Lower leg skin (tissue), 4 donors: ENCODE data around the gene RING1. TPM values are rescaled to one million over a fixed set of nuclear protein-coding genes. Genes with fewer than 3 reads are reported as not detected.

ENCODE experiments used
- DNase-seq, 2 donors: peaks; one replicate each; pipeline ENCODE4 v3.0.0-alpha.2; 2019; ENCODE audit warnings: low spot score in 2 of 2
- H3K4me3 ChIP-seq: fragments of 200-600 bp; sonication (generic); 2 replicates; pipeline ENCODE4 v1.5.1; 2017; ENCODE audit warnings: mild to moderate bottlenecking, low read depth; ENCODE audit not compliant: poor library complexity, severe bottlenecking
- CTCF ChIP-seq, 3 donors: fragments of 450-650 bp; IDR thresholded peaks; one replicate each; pipeline ENCODE4 v1.5.1; 2016; ENCODE audit warnings: antibody characterized with exemption in 3 of 3, mild to moderate bottlenecking in 3 of 3, moderate library complexity in 2 of 3
- POLR2A ChIP-seq, 2 donors: fragments of 450-650 bp; IDR thresholded peaks; one replicate each; pipeline ENCODE4 v1.6.1; 2016 to 2017; ENCODE audit warnings: antibody characterized with exemption in 2 of 2, mild to moderate bottlenecking in 1 of 2, moderate library complexity in 1 of 2
- WGBS, 2 donors: methylation state at CpG; one replicate each; pipeline ENCODE4 v1.1.5; 2018; 5-methylcytosine and 5-hydroxymethylcytosine counted together
- intact Hi-C: fragments of 100-400 bp; cut with DNase I; formaldehyde crosslinking; loops from one replicate; pipeline ENCODE4 v1.15.0; 2023; ENCODE audit warnings: low total_unique reads
- total RNA-seq, 4 donors: library from RNA; depleted of rRNA; stranded (reverse); fragments of >200 nt; gene quantifications; one replicate each; pipeline ENCODE4 v1.1.0, GENCODE V29; 2016

The RING1 gene
- total RNA-seq, 4 donors from 2014 or later: 10.0 to 22.1 (median 13.7) TPM

GRCh38 chr6:33211666-33212422 is 3.5 kb downstream of the RING1 start:
- peak in 1 of 2 donors; percentile 78 for DNase-seq
- TF ChIP-seq CTCF (IDR thresholded peaks at IDR 0.05) (no peak), POLR2A (IDR thresholded peaks at IDR 0.05) (no peak)
- H3K4me3 ChIP-seq: no peak overlapping the region
- intact Hi-C loops: no loop called here
- WGBS, 2 donors: 79 to 82% methylated on average over 18 of the region's 18 CpGs

- no peak for DNase-seq
- TF ChIP-seq CTCF (IDR thresholded peaks at IDR 0.05) (no peak), POLR2A (IDR thresholded peaks at IDR 0.05) (no peak)
- no peak overlapping the region for H3K4me3 ChIP-seq
- intact Hi-C loops: no loop called here
- 1 to 3% methylated on average over 6 of the region's 6 CpGs for WGBS, 2 donors
Observed at GRCh38 chr6:33212857-33213165, 4.5 kb downstream of the RING1 start.

- no peak overlapping the region for H3K4me3 ChIP-seq
- intact Hi-C loops: no loop called here
- DNase-seq: peak in 1 of 2 donors; percentile 87
- WGBS, 2 donors: 0 to 1% methylated on average over 41 to 43 of the region's 43 CpGs
- no peak for TF ChIP-seq POLR2A (IDR thresholded peaks at IDR 0.05)
- no peak for TF ChIP-seq CTCF (IDR thresholded peaks at IDR 0.05)
Observed at GRCh38 chr6:33213166-33213988, 5.1 kb downstream of the RING1 start.

- TF ChIP-seq POLR2A (IDR thresholded peaks at IDR 0.05): no peak
- TF ChIP-seq CTCF (IDR thresholded peaks at IDR 0.05): no peak
- intact Hi-C loops: no loop called here
Observed at GRCh38 chr6:33213989-33214335, 5.7 kb downstream of the RING1 start.

GRCh38 chr6:33215271-33216116 is 7.2 kb downstream of the RING1 start:
- H3K4me3 ChIP-seq: no peak overlapping the region
- DNase-seq: peak in 1 of 2 donors; percentile 61
- no peak for TF ChIP-seq CTCF (IDR thresholded peaks at IDR 0.05)
- TF ChIP-seq POLR2A (IDR thresholded peaks at IDR 0.05): no peak
- 75 to 84% methylated on average over 7 to 8 of the region's 9 CpGs for WGBS, 2 donors
- intact Hi-C loops: no loop called here

More at GRCh38 chr6:33213989-33214335, 5.7 kb downstream of the RING1 start:
- no peak overlapping the region for H3K4me3 ChIP-seq
- WGBS, 2 donors: 11 to 21% methylated on average over 9 of the region's 9 CpGs
- peak in 1 of 2 donors; percentile 80 for DNase-seq
